Measurements from ENCODE around the gene CRIM1.
"Not testable (repeated sequence)": the region's sequence is repeated elsewhere in the genome, so short reads cannot be mapped to it uniquely, and the experiment has no call there.

Gene CRIM1

DNA sequence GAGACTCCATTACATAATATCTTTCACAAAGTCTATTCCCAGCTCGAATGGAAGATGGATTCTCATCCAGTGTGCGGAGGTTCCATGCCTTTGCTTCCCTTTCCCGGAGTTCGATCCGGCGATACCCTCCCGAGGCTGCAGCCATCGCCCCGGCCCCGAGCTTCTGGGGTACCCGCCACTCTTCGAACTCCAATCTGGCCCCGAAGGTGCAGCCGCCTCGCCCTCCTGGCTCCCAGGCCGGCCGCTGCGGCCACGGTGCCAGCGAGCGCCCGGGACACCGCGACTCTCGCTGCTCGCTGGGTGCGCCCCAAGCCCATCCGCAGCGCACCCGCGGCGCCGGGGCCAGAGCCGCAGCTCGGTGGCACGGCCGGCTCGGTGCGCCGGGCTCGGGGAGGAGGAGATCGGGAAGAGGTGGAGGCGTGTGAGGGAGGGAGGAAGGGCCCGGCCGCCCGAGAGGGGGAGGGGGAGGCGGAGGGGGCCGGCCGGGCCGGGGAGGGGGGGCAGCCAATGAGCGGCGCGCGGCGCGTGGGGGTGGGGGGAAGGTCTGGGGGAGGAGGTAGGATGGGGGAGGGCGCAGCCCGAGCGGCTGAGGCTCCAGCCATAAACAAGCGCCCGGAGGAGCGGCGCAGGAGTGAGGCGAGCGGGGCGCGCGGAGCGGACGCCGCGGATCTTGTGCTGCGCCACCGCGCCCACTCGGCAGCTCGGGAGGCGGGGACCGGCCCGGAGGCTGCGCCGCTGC lies at the start of gene CRIM1:
CRIM1 (plus strand) TSS at position 628 of the 739 bp plus-strand sequence. CDS start 515 bp downstream, outside the sequence.
- no peak for DNase-seq

DNA sequence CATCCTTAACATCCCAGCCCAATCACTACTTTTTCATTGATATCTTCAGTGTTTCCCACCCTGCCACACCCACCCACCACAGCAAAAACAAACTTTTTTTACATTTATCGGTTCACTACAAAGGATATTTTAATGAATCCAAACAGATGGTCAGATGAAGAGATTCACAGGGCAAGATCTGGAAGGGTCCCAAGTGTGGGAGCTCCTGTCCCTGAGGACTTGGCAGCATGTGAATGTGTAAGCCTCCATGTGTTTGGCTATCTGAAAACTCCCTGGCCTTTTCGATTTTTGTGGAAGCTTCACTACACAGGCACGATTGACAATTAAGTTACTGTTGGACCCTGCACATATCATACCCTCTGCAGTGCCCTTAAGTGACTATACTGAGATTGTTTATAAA lies 48.1 kb upstream of the CRIM1 start:
- DNase-seq: no peak

GRCh38 chr2:36310444-36310843 lies 45.1 kb upstream of the CRIM1 start:
- DNase-seq: not testable (repeated sequence)

GRCh38 chr2:36318547-36318946 lies 37.0 kb upstream of the CRIM1 start:
- no peak for DNase-seq

DNA sequence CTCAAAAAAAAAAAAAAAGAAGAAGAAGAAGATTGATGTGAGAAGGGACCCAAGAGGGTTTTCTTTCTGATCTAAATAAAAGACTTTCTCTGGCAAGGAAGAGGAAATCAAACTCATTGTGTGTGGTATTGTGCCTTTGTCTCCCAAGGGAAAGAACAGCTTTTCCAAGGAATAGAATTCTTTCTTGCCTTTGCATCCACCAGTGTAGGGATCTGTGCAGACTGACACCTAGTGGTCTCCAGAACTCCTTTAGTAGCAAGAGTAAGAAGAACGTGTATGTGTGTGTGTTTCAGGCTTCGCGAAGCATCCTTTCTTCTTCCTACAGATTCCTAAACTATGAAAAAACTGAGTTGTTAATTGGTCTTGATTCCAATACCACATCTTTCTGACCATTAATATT lies 33.5 kb upstream of the CRIM1 start:
- DNase-seq: no peak

- DNase-seq: no peak
Measured at GRCh38 chr2:36326286-36326685, 29.3 kb upstream of the CRIM1 start.

DNA sequence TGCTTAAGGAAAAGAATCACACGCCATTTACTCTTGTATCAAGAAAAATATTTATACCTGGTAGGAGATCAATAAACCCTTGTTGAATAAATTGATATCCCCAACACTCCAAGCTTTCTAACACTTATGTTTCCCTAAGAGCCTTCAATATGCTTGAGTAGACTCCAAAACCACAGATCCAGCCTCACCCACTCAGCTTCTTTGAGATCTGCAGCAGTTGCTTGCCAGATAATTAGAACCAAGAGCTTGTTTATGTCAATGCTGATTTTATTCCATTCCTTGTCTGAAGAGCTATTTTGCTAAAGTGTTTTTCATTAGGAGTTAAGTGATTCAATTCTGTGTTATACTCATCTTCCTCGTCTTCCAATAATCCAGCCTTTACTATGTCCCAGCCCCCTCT lies 26.3 kb upstream of the CRIM1 start:
- peak; percentile 3 for DNase-seq

GRCh38 chr2:36329746-36330472 lies 25.7 kb upstream of the CRIM1 start:
- DNase-seq: no peak

GRCh38 chr2:36330473-36331395 lies 24.8 kb upstream of the CRIM1 start:
- DNase-seq: no peak

- DNase-seq: no peak
Measured at GRCh38 chr2:36333350-36334012, 22.1 kb upstream of the CRIM1 start.

- DNase-seq: no peak
Measured at GRCh38 chr2:36335597-36335996, 20.0 kb upstream of the CRIM1 start.

DNA sequence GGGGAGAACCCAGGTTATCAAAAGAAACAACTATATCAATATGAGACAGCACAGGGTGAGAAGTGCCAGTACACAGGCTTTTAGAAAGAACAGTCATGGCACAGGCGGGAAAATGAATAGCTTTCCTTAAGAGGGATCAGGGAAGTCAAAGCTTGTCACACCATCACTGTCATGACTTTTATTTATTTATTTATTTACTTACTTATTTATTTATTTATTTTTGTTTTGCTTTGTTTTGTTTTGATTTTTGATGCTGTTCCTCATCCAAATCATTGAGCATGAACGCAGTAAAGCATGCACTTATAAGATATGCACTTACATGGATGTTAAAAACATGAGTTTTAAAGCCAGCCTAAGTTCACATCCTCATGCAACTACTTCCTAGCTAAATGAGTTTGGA lies 19.3 kb upstream of the CRIM1 start:
- no peak for DNase-seq

DNA sequence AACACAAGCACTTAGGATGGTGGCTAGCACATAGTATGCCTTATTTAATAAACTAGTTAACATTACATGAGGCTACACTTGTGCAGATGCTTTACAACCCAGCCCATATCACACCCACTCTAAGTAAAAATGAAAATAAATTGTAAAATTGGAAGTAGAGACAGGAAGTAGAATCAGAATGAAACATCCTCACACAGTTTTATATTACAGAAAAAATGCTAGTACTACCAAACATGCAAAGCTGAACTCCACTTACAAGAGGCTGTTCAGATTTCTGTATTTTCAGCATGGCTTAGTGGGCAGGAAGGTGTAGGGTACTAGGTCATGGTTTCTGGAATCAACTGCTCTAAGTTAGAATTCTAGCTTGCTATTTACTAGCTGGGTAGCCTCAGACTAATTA lies 18.2 kb upstream of the CRIM1 start:
- DNase-seq: no peak

DNA sequence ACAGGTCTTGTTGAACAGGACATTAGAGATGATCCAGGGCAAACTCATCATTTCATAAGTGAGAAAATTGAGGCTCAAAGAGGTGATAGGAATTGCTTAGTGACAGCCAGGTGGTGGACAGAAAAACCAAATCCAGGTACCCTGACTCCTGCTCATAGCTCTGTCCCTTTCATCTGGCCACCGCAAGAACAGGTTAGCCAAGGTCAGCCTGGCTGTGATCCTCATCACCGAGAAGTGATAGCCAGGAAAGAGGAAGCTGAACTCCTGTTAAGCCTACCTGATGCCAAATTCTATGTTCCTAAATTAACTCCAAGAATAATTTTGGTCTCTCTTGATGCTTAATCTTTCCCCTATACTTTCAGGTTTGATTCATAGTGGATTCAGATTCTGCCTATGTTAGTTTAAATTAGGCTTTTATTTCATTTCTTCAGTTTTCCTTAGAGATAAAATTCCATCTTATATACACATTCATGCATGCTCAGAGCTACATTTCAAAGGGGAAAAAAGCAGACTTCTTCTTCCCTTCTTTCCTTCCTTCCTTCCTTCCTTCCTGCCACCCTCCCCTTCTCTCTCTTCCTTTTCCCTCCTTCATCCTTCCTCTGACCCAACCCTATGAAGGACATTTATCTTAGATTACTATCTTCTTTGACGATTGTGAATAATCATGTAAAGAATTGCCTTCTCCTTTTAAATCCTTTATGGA lies 17.3 kb upstream of the CRIM1 start:
- DNase-seq: no peak

DNA sequence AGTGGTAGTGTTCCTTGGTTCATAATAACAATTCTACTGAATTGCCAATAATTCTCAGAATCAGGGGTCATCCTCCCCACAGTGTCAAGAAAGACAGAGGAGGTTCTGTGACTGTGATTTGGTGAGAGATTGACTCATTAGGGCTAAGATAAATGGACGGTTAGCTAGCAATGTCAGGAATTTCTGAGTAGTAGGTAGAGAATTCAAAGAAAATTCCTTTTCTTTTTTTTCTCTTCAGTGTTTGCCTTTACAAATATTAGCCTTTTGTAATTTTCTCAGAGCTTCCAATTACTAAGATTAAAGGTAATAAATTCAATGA lies 16.8 kb upstream of the CRIM1 start:
- DNase-seq: no peak

DNA sequence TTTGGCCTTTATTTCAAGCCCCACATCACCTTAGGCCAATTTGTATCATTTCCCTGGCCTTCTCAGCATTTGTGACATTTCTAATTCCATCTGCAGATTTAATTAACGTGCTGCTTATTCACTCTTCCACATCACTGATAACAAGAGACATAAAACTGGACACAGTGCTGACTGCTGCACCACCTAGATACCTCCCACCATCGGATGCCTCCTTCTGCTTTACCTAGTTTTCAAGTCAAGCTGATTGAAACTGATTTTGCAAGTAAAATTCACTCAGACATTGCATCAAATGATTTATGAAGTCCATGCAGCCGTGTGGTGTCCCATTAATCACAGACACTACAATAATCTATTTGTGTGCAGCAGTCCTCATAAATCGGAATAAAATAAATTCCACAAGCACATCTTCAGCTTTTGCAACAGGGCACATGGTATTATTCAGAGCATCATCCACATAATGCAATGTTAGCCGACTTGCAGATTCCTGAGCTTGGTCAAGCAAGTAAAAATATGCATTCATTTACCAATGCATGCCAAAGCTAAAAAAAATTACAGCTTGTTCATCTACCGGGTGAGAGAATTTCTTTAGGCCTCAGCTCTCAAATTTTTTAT lies 15.9 kb upstream of the CRIM1 start:
- DNase-seq: no peak

- DNase-seq: no peak
Measured at GRCh38 chr2:36343606-36344005, 12.0 kb upstream of the CRIM1 start.

DNA sequence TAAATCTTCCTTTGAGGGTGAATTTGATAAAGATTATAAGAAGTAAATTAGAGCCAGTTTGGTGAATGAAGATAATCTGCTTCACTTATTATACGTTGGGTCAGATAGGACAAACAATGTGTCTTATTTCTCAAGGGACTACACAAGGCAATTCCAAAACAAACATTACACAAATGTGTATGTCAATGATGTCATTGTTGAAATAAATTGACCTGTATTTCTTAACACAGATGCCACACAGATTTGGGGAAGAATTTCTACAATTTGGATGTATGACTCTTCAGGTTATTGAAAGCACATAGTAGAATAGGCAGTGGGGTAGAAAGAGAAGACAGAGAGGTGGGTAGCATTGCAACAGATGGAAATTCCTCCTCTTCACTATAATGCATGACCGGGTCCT lies 6.9 kb upstream of the CRIM1 start:
- no peak for DNase-seq

- no peak for DNase-seq
Measured at GRCh38 chr2:36351291-36351690, 4.3 kb upstream of the CRIM1 start.

GRCh38 chr2:36351736-36352349 lies 3.7 kb upstream of the CRIM1 start:
- DNase-seq: peak; percentile 15

GRCh38 chr2:36352701-36353100 lies 2.9 kb upstream of the CRIM1 start:
- no peak for DNase-seq

- DNase-seq: no peak
Measured at GRCh38 chr2:36354811-36355150, 797 bp upstream of the CRIM1 start.

Data from DMS79 treated with DMSO at 0.1 percent for 48 hours (cell line).